ENCODE results near the gene SCARF1.

The SCARF1 gene

GRCh38 chr17:1627982-1628855 is 17.3 kb downstream of the SCARF1 start, which contains the start of gene SLC43A2 (continued):
- TF ChIP-seq ZBTB10 (tag by site-specific recombination; IDR thresholded peaks at IDR 0.05), result peak; percentile 97
- no peak for TF ChIP-seq AEBP2 (tag by site-specific recombination; IDR thresholded peaks at IDR 0.05; ENCODE audit: borderline replicate concordance)
- peak; percentile 54; the same call in 1 of the 2 replicates for TF ChIP-seq BCL11A (tag by site-specific recombination; IDR thresholded peaks at IDR 0.05; ENCODE audit: low read depth)
- no peak for TF ChIP-seq ZNF521 (tag by site-specific recombination; IDR thresholded peaks at IDR 0.05)
- TF ChIP-seq ZNF692 (tag by site-specific recombination; IDR thresholded peaks at IDR 0.05), result peak; percentile 86
- peak; percentile 15; the same call in 1 of the 2 replicates for TF ChIP-seq BCL11B (tag by site-specific recombination; IDR thresholded peaks at IDR 0.05; ENCODE audit: low read depth)
- TF ChIP-seq ZNF624 (tag by site-specific recombination; IDR thresholded peaks at IDR 0.05), result no peak
- peak; percentile 61; the same call in 1 of the 2 replicates for TF ChIP-seq HIC1 (tag by site-specific recombination; IDR thresholded peaks at IDR 0.05)
- no peak for TF ChIP-seq ZNF555 (tag by site-specific recombination; conservative IDR thresholded peaks at IDR 0.05)
- 0 out of 2 replicates have a peak, but pooled peaks have one; percentile 22 for TF ChIP-seq ZNF239 (tag by site-specific recombination; IDR thresholded peaks at IDR 0.05)
- TF ChIP-seq ZNF473 (tag by site-specific recombination; IDR thresholded peaks at IDR 0.05), result no peak
- peak; percentile 90 for TF ChIP-seq KLF16 (tag by site-specific recombination; IDR thresholded peaks at IDR 0.05)
- TF ChIP-seq KLF7 (tag by site-specific recombination; IDR thresholded peaks at IDR 0.05; ENCODE audit: borderline replicate concordance), result peak; percentile 40; the same call in 1 of the 2 replicates
- peak; percentile 90 for TF ChIP-seq KLF8 (tag by site-specific recombination; IDR thresholded peaks at IDR 0.05)
- no peak for TF ChIP-seq ZNF747 (tag by site-specific recombination; IDR thresholded peaks at IDR 0.05)
- TF ChIP-seq RBAK (tag by site-specific recombination; IDR thresholded peaks at IDR 0.05), result no peak
- TF ChIP-seq ZSCAN16 (tag by site-specific recombination; IDR thresholded peaks at IDR 0.05), result no peak
- no peak for TF ChIP-seq ZNF426 (tag by site-specific recombination; IDR thresholded peaks at IDR 0.05)
- TF ChIP-seq TRIM28 (IDR thresholded peaks at IDR 0.05; ENCODE audit: borderline replicate concordance, low read length), result no peak
- no peak for TF ChIP-seq ZNF114 (tag by site-specific recombination; IDR thresholded peaks at IDR 0.05)
- no peak for TF ChIP-seq ZNF701 (tag by site-specific recombination; IDR thresholded peaks at IDR 0.05)
- no peak for TF ChIP-seq KLF10 (tag by site-specific recombination; IDR thresholded peaks at IDR 0.05)
- no peak for TF ChIP-seq TSHZ1 (tag by site-specific recombination; IDR thresholded peaks at IDR 0.05; ENCODE audit: borderline replicate concordance)
